ENCODE results near the gene TREML1. TPM values are rescaled to one million over a fixed set of nuclear protein-coding genes. Genes with fewer than 3 reads are reported as not detected.
"Not testable (repeated sequence)": the region's sequence is repeated elsewhere in the genome, so short reads cannot be mapped to it uniquely, and the experiment has no call there.

Gene TREML1, protein sequence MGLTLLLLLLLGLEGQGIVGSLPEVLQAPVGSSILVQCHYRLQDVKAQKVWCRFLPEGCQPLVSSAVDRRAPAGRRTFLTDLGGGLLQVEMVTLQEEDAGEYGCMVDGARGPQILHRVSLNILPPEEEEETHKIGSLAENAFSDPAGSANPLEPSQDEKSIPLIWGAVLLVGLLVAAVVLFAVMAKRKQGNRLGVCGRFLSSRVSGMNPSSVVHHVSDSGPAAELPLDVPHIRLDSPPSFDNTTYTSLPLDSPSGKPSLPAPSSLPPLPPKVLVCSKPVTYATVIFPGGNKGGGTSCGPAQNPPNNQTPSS
- not detected in 2 replicates for total RNA-seq (2014; rRNA removed; shearing (Covaris generic))

DNA sequence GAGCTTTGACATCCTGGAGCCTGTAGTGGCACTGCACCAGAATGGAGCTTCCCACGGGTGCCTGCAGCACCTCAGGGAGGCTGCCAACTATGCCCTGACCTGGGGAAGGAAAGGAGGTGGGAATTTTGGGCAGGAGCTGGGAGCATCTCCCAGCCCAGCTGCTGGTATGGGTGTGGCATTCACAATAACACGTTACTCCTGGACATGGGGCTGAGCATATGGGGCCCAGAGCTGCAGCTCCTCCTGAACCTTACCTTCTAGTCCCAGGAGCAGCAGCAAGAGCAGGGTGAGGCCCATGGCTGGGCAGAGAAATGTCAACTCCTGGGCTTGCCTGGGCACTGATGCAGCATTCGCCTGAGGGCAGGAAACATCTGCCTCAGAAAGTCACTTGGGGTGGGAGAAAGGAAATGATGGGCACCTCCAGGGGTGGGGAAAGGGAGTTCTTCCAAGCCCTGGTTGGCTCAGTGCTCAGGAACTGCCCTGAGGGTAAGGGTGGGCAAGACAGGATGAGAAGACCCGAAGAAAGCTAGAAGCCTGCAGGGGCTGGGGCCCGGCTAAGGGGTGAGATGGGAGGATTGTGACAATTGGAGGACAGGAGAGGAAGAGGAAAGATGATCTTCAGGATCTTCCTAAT lies at the start of gene TREML1:
TREML1 (minus strand) TSS at position 356 of the 634 bp plus-strand sequence; CDS start at position 297, 59 bp downstream.
- no peak for DNase-seq (ENCODE audit: low read depth)

DNA sequence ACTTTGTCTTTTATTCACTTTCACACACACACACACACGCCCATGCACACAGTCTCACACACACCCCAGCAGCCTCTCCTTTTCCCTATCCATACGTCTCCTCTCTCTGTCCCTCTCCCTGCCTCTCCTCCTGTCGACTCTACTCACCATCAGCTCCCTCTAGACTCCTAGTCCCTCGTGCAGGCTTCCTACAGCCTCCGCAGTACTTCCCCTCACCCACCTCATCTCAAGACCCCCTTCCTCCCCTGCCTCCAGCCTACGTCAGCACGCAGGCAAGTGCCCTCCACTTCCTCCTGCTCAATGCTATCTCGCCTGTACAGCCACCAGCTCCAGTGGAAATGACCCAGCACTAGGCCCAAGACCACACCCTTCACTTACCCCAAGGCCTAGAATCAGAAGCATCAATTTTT lies 47.6 kb upstream of the TREML1 start:
- DNase-seq (ENCODE audit: low read depth), result no peak

DNA sequence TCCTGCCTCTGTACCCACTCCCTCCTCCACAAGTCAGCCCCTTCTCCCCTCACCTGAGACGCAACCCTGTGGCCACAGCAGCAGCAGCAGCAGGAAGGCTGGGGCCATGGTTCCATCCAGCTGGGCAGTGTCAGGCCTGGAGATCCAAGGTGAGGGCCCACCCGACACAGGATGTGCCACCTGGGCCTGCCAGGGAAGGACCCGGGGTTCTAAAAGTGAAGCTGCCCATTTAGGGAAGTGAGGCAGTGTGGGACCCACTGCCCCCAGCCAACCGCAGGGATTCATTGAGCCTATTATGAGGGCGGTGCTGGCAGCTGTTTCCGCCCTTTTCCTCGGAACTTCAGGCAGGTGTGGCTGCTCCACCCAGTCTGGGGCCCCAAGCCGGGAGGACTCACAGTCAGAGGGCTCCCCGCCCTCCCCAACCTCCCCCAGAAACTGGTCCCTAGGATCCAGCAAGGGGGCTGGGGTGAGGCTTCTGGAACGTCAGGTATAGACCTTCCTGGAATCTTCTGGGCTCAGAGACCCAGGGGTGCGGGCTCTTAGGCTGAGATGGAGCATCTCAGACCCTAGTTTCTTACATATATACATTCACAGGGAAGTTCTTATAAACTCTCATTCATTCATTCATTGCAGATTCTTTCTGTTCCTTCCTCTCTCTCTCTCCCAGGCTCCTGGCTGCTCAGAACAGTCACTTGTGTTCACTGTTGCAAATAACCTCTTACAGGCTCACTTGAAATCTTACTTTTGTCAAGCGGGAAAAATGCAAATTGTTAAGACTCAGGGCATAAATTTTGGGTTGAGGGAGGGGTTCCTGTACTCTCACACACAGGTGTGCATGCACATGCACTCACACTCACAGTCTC lies 47.0 kb upstream of the TREML1 start, which contains the start of gene TREML2:
TREML2 (minus strand) TSS at position 249 of the 863 bp plus-strand sequence; CDS start at position 108, 141 bp downstream.
- no peak for DNase-seq (ENCODE audit: low read depth)

DNA sequence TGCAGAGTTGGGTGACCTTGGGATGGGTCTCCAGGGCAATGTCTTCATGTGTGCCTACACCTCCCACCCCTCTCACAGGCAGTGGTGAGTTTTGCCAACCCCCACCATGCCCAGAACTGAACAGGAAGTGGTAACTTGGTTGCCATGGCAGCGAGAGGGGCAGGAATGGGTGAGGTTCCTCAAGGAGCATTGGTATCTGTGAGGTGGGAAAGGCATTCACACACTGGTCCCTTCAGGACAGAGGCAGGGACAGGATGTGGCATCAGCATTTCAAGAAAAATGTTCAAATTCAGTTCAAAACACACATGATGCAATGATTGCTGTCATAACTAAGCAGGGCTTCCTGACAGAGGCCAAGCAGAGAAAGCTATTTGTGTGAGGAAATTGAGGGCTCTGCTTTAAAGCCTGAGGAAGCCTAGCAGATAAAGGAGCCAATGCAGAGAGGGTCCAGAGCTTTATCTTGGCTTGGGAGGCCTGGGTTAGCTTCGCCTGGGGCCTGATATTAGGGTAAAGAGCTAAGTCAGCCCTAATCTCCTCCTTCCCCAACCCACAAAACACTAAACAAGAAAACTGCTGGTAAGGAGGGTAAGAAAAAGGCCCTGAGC lies 46.3 kb upstream of the TREML1 start:
- DNase-seq (ENCODE audit: low read depth), result peak; percentile 30

DNA sequence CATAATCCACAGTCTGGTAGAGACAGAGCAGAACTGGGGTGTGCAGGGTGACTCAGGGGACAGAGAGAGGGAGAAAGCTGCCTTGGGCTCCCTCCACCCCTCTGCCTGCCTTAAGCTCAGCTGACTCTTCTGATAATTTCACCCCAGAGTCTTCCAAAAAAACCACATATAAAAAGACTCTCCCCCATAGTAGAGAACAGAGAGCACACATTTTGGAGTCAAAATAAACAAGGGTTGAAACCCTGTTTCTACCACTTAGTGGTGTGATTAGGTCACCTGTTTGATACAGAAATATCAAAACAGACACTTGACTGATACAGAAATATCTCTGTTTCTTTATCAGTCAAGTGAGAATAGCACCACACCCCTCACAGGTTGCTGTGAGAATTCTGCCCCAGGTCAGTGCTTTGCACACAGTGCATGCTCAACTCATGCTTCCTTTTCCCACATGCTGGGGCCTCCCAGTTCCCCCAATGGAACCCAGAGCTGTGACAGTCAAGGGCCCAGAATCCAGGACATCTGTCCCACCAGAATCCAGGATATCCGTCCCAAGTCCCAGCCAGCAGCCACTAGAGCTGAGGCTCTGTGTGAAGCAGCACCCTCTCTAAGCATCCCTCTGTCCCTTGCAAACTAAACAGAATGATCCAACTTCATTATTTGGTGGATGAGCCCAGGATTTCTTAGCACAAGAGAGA lies 45.6 kb upstream of the TREML1 start:
- DNase-seq (ENCODE audit: low read depth), result no peak

DNA sequence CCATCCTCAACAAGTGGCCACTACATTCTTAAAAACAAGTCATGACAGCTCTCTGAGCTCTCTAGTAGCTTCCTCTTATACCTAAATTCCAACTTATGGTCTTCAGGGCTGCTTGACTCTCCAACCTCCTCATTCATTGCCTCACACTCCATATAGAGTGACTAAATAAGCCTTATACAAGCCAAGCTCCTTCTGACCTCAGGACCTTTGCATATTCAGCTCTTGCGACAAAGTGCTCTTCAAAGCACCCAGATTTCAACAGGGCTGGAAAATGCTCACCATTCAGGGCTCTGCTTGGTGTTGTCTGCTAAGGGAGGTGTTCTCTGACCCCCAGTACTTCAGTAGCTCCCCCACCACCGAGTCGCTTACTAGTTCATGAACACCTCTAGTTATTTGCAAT lies 43.1 kb upstream of the TREML1 start:
- DNase-seq (ENCODE audit: low read depth), result no peak

DNA sequence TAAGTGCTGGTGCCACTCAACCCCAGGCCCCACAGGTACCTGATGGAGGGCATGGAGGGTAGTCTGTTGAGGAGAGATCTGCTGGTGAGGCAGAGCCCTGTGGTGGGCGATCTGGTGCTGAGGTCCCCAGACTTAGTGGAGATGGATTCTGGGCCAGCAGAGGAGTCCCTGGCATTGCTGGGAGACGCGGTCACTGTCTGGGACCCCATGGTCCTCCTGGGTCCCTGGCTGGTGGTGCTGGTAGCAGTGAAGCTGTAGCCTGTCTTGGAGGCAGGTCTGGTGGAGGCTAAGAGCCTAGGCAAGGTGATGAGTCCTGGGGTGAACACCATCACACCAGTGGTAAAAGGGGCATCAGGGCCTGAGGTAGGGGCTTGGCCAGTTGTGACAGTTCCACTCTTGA lies 40.2 kb upstream of the TREML1 start:
- no peak for DNase-seq (ENCODE audit: low read depth)

DNA sequence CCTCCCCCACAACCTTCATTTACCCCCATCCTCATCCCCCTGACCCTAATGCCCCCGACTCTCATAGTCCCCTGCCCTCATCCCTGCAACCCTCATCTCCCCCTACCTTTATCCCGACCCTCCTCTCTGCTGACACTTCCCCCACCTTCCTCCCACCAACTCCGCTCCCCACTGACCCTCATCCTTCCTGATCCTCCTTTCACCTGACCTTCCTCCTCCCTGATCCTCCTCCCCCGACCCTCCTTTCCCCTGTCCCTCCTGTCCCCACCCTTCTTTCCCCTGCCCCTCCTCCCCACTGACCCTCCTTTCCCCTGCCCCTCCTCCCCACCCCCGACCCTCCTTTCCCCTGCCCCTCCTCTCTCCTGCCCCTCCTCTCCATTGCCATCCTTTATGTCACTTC lies 39.7 kb upstream of the TREML1 start:
- DNase-seq (ENCODE audit: low read depth), result no peak

DNA sequence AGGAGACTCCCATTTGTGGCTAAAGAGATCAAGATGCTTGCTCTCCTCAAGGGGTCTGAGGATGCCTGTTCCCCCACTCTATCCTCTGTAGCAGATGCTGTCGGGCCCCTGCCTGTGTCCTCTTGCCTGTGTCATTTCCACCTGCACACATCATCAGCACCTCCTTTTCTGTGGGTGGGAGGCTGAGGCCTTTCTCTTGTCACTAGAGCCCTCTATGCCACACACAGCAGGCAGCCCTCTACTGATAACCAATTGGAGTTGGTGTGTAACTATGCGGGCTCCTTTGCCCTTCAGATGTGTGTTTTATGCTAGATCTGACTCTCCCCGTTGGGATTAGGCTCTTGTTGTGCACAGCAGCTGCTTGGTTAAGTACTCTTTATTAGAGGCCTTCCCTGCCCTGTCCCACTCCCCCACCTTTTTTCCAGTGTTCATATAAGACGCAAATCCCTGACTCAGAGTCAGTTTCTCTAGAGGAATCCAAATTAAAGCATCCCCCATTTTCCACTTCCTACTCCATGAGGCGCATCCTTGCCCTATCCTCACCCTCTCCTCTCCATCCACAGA lies 39.1 kb upstream of the TREML1 start:
- DNase-seq (ENCODE audit: low read depth), result no peak

DNA sequence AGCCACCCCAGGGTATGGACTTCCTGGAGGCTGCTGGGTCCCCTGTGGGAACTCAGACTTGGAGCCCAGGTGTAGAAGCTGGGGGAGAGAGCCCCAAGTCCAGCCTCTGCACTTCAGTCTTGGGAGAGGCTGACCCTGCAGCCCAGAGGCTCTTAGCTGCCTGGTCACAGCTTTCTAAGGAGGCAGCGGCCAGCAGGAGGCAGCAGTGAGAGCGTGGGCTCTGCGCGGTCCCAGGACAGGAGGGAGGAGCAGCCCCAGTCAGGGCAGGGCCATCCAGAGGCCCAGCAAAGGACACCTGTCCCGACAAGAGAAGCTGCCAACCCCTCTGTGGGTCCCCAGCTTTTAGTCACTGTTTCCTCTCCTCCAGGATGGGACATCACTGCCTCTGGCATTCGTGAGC lies 37.4 kb upstream of the TREML1 start:
- DNase-seq (ENCODE audit: low read depth), result no peak

DNA sequence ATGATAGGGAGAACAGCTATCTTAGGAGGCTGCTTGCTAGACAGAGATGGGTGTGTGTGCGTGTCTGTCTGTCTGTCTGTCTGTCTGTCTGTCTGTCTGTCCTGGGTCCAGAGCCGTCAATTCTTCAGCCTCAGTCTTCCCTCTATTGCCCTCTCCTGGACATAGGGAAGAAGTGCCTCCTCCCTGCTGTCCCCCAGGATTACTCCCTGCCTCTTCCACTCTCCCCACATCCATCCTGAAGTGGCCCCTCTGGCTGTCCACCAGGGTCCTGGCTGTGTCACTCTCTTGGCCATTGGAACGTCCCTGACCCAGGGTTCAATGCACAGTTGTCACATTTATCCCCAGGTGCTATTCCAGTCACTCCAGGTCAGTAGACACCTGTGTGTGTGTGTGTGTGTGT lies 36.6 kb upstream of the TREML1 start:
- DNase-seq (ENCODE audit: low read depth), result no peak

DNA sequence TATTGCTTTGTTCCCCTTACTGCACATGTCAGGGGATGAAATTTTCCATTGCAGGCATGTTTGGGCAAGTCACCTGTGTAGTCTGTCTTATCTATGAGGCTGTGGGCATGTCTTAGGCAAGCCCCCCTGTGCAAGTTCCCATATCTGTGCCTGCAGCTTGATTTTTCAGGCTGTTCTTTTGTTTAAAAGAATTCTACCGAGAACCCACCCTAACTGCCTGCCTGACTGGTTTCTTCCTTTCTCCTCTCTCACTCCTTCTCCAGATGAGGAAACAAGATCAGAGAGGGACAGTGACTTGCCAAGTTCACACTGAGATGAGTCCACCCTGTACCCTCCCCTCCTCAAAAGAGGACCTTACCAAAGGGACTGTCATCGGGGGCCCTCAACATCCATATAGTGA lies 35.8 kb upstream of the TREML1 start:
- DNase-seq (ENCODE audit: low read depth), result no peak

DNA sequence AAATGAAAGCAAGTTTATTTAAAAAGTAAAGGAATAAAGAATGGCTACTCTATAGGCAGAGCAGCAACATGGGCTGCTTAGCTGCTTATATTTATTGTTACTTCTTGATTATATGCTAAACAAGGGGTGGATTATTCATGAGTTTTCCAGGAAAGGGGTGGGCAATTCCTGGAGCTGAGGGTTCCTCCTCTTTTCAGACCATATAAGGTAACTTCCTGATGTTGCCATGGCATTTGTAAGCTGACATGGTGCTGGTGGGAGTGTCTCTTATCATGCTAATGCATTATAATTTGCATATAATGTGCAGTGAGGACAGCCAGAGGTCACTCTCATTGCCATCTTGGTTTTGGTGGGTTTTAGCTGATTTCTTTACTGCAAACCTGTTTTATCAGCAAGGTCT lies 34.9 kb upstream of the TREML1 start:
- not testable (repeated sequence) for DNase-seq (ENCODE audit: low read depth)

DNA sequence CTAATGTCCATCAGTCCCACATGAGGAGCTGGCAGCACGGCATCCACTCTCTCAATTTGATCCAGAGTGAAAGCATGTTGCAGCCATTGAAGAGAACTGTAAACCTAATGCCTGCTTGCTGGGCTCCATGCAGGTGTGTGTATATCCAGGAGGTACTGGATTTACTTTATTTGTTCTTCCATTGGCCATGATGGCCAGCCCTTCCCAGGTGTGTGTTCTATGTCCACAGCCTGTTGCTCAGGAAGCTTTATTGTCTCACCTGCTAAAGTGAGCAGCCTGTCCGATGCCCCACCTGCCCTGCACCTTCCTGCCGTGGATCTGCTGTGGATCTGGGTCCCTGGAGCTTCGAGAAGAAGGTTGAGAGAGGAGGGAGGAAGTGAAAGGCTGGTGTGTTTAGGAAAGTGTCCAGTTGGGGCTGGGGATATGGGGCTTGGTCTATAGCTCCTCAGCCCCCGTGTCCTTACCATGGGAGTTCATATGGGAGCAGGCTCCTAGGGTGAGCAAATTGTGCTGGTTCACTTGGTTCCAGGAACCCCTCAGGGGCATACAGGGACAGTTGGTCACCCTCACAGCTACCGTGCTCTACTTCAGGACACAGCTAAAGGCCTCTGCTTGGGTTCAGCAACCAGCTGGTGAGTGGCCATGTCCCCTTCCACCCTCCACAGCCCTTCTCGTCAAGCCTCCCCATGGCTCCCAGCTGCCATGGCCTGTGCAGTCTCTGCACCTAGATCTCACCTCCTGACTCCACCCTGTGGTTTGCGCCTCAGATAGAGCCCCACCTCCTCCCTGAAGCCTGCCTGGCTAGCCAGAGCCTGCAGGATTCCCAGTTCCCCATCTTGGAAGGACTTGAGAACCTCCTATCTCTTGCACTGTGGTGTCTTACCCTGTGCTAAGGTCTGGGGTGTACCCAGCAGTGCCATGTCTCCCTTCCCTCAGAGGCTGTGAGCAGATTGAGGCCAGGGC lies 34.1 kb upstream of the TREML1 start:
- no peak for DNase-seq (ENCODE audit: low read depth)

DNA sequence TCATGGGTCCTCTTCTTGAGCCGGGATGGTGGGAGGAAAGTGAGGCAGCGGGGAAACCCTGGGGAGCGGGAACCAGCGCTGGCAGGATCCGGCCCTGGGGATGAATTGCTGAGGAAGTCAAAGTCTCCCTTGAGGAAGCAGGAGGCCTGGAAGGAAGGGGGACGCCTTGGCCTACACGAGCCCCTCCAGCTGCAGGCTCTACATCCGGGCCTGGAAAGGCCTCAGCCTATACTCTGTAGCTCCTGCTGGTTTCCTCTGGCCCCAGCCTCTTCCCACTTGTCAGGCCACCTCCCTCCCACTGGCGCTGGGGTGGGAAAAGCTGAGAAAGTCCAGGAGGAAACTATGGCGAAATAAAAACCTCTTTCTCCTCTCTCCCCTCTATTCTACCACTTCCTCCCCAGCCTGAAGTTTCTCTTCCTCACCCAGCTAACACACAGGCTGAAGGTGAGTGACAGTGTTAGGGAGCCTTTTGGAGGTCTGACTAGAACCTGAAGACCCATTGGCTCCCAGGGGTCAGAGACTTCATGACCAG lies 31.9 kb upstream of the TREML1 start:
- no peak for DNase-seq (ENCODE audit: low read depth)

DNA sequence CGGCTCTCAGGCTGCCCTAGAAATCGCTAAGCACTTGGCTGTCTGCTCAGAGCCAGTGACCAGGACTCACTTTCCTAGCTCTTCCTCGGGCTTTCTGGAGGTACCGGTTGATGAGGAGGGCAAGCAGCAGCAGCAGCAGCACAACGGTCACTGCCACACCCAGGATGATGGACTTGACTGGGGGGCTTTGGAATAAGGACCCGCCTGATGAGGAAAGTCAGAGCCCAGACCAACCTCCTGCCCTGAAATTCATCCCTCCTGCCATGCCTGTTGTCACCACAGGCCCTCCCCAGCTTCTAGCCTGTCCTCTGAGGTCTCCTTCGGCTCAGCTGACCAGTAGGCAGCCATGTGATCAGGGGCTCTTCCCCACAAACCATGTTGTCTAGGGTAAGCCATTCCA lies 30.6 kb upstream of the TREML1 start:
- DNase-seq (ENCODE audit: low read depth), result no peak

DNA sequence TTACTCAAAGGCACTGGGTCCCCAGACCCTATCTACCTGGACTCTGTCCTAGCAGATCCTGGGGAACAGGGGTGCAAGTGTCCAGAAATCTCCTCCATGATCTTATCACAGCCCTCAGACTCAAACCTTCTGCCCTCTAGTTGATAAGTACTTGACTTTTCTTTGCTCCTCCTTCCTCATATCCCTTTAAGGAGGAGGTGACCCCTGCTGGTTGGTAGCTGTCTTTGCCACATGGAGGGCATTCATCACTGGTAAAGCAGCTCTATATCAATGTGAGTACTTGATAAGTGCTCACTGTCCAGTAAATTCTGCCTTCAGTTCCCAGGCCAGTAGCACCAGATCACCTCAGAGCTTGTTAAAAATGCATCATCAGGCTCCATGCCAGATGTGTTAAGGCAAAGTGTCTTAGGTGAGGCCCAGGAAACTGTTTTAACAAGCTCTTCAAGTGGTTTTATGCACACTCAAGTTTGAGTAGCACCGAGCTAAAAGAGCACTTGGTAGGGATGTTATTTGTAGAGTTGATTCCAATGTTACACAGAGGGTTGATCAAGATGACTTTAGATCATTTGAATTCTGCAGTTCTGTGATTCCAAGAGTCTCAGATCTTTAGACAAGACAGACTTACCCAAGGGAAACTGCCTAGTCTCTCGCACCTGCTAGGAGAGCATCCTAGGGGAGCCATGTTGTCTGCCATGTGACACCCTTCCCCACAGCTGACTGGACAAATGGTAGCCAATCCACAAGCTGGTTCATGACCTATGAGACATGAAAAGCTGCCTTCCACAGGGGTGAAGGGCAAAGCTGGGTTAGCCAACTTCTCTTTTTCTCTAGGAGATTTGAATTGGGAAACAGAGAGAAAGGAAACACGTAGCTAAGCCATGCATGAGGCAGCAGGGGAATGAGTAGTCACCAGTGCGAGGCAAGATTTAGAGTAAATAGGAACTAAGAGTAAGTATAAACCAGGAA lies 28.2 kb upstream of the TREML1 start:
- peak; percentile 54 for DNase-seq (ENCODE audit: low read depth)

DNA sequence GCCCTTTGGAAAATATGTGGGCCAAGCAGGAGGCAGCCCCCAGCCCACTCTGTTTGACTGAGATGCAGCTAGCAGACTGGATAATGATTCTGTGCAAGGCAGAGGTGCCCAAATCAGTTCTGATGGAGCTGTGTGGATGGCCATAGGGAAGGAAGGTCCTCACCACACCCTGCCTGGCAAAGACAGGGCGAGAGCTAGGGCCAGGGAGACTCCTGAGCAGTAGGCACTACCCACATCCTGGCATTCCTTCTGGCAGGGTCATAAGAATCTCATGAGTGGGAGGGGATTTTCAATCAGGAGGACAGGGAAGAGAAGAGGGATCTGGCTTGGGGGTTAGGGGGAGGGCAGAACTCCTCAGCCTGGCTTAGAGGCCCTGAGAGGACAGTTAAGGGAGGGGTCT lies 27.4 kb upstream of the TREML1 start:
- no peak for DNase-seq (ENCODE audit: low read depth)

Data from M059J (cell line).